ENCODE data around the gene ANKRD42.
"Not testable (repeated sequence)": the region's sequence is repeated elsewhere in the genome, so short reads cannot be mapped to it uniquely, and the experiment has no call there.

The ANKRD42 gene

GRCh38 chr11:83174008-83174407 is 19.5 kb upstream of the ANKRD42 start:
- no peak for DNase-seq

- no peak for DNase-seq
Measured at GRCh38 chr11:83175815-83176214, 17.7 kb upstream of the ANKRD42 start.

- DNase-seq = no peak
Measured at GRCh38 chr11:83181815-83182214, 11.7 kb upstream of the ANKRD42 start.

GRCh38 chr11:83185767-83186166 is 7.7 kb upstream of the ANKRD42 start:
- no peak for DNase-seq

- DNase-seq = no peak
Measured at GRCh38 chr11:83187465-83187864, 6.0 kb upstream of the ANKRD42 start.

- no peak for DNase-seq
Measured at GRCh38 chr11:83191491-83191890, 2.0 kb upstream of the ANKRD42 start.

- no peak for DNase-seq
Measured at GRCh38 chr11:83191986-83192385, 1.5 kb upstream of the ANKRD42 start.

GRCh38 chr11:83192606-83193245 is 786 bp upstream of the ANKRD42 start:
- no peak for DNase-seq

GRCh38 chr11:83194281-83195142 is 1.0 kb downstream of the ANKRD42 start:
- DNase-seq = peak; percentile 79

GRCh38 chr11:83195143-83195466 is 1.6 kb downstream of the ANKRD42 start:
- DNase-seq = no peak

GRCh38 chr11:83195649-83196048 is 2.1 kb downstream of the ANKRD42 start:
- DNase-seq = no peak

- DNase-seq = no peak
Measured at GRCh38 chr11:83200035-83200434, 6.5 kb downstream of the ANKRD42 start.

- no peak for DNase-seq
Measured at GRCh38 chr11:83205608-83206185, 12.2 kb downstream of the ANKRD42 start.

- no peak for DNase-seq
Measured at GRCh38 chr11:83206221-83206620, 12.7 kb downstream of the ANKRD42 start.

- DNase-seq = not testable (repeated sequence)
Measured at GRCh38 chr11:83206771-83207382, 13.4 kb downstream of the ANKRD42 start.

- no peak for DNase-seq
Measured at GRCh38 chr11:83219095-83219494, 25.6 kb downstream of the ANKRD42 start.

GRCh38 chr11:83220260-83220659 is 26.7 kb downstream of the ANKRD42 start:
- DNase-seq = no peak

- no peak for DNase-seq
Measured at GRCh38 chr11:83221694-83222093, 28.2 kb downstream of the ANKRD42 start.

- no peak for DNase-seq
Measured at GRCh38 chr11:83222499-83222898, 29.0 kb downstream of the ANKRD42 start.

- no peak for DNase-seq
Measured at GRCh38 chr11:83223457-83223856, 29.9 kb downstream of the ANKRD42 start.

- DNase-seq = no peak
Measured at GRCh38 chr11:83235825-83236224, 42.3 kb downstream of the ANKRD42 start.

GRCh38 chr11:83238111-83238510 is 44.6 kb downstream of the ANKRD42 start:
- no peak for DNase-seq

- no peak for DNase-seq
Measured at GRCh38 chr11:83241291-83241946, 47.9 kb downstream of the ANKRD42 start.
